Hematopoietic multipotent progenitor cell (in vitro differentiated cells): ENCODE data around the gene TRIM33. TPM values are rescaled to one million over a fixed set of nuclear protein-coding genes. Genes with fewer than 3 reads are reported as not detected.
"Not testable (repeated sequence)": the region's sequence is repeated elsewhere in the genome, so short reads cannot be mapped to it uniquely, and the experiment has no call there.

Experiments used
- DNase-seq, 3 donors: peaks; one replicate each; pipeline ENCODE4 v3.0.0-alpha.2; 2011 to 2015; ENCODE audit warnings: low read depth in 2 of 3, low spot score in 2 of 3
- small RNA-seq: library from RNA; depleted of rRNA; stranded (forward); fragments of <200 nt; gene quantifications from one replicate; pipeline ENCODE3, GENCODE V24; 2012
- total RNA-seq: library from RNA; depleted of rRNA; stranded (reverse); fragments of >200 nt; gene quantifications from one replicate; pipeline ENCODE4 v1.2.3, GENCODE V29; 2012

TRIM33 gene
- total RNA-seq, 1 donor, result 38.8 TPM

DNA sequence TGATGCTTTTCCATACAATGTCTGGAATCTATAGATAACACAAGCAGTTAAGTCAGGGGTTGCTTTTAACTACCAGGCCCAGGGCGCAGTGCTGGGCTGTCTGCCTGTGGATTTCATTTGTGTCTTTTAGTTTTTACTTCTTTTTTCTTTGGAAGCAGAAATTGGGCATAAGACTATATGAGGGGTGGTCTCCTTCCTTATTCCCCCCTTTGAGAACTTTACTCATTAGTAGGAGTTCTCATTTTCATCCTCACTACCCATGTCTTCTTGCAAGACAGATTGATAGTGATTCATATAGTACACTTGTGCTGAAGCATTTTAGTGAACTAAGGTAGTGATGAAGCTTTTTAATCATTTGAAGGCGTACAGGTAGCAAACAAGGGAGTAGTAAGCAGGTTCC lies 147.8 kb downstream of the TRIM33 start:
- DNase-seq, result not testable (repeated sequence)

DNA sequence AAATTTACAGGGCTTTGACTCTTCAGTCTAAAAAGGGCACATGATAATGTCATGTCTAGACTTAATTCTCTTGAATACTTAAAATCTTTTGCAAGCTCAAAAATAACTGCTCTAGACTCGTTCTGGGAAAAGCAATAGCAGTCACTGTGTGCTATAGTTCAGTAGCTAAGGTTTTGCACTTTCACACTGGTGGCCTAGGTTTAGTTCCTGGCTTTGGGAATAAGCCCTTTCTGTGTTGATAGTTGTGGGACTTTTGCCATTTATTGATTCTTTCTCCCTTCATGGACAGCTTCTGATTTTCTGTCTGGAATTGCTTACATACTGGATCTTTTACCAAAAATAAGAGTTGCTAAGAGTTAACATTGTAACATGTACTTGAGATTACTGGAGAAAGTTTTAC lies 151.2 kb downstream of the TRIM33 start:
- no peak for DNase-seq

DNA sequence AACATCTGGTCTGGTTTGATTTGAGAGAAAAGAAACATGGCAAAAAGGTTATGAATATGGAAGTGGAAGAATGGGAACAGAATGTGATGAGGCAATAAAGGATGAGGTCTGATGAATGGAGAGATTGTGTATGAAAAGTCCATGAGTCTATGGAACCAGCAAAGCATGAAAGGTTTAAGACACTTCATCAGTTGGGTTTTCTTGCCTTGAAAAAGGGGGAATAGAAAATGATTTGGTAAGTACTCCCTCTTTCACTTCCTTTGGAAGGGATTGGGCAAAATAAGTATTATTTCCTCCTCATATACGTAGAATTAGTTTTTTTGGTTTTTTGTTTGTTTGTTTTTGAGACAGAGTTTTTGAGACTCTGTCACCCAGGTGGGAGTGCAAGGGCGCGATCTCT lies 155.8 kb downstream of the TRIM33 start:
- DNase-seq, result no peak

DNA sequence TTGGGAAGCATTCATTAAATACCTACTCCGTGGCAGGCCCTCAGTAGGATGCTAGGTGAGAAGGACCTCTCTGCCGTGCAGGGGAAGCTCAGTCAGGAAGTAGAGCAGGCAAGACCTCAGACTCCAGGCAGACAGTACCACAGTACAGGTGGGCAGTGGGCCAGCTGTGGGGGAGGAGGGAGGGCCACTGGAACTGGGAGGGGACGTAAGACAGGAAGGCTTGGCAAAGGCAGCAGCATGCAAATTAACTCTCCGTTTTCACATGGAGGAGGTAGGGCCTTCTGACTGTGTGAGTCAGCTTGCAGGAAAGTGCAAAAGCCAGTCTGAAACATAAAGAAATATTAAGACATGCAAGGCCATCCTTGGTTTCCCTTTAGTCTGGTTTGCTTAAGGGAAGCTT lies 157.7 kb downstream of the TRIM33 start:
- DNase-seq, result peak in 2 of 3 donors; percentile 52 to 72

DNA sequence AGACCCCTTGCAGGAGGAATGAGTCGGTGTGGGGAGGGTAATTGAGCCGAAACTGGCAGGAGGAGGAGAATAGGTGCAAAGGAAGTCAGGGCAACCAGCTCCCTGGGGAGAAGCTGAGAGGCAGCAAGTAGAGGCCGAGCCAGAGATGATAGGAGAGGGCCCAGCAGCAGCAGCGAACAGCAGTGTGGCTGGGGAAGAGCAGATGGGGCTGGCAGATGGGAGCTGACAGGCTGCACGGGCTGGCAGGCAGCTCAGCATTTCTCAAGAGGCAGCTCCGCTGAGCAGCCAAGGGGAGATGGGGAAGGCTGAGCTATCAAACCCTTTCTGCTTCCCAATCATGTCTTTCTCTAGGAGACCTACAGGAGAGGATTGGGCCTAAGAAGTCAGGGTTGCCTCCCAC lies 158.2 kb downstream of the TRIM33 start:
- DNase-seq, result no peak

DNA sequence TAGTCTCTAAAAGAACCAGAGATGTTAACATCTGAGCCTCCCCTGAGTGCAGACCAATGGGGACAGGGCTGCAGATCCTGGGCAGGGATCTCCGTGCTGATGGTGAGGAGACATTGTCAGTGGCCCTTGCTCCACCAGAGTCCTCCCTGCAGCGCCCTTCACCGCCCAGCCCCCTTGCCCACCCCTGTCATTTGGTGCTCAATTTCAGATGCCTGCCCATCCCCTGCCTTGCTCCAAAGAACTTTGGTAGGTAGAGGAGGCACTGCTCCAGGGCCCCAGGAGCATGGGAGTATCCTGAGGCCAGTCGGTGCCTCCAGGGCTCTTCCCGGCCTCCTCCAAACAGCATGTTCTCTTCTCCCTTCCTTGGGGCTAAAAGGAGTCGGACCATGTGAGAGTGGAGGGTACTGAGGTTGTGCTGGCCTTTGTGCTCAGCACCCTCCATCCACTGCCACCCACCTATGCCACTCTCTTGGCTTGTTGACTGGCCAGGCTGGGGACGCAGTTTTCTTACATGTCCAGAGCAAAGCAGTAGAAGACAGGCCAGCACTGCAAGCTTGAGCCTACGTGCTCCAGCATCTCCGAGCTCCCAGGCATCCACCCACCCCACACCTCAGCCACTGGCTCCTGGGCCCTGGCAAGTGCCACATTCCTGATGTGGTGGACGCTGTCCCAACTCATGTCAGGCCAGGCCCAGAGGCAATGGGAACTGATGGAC lies 160.1 kb downstream of the TRIM33 start:
- no peak for DNase-seq

DNA sequence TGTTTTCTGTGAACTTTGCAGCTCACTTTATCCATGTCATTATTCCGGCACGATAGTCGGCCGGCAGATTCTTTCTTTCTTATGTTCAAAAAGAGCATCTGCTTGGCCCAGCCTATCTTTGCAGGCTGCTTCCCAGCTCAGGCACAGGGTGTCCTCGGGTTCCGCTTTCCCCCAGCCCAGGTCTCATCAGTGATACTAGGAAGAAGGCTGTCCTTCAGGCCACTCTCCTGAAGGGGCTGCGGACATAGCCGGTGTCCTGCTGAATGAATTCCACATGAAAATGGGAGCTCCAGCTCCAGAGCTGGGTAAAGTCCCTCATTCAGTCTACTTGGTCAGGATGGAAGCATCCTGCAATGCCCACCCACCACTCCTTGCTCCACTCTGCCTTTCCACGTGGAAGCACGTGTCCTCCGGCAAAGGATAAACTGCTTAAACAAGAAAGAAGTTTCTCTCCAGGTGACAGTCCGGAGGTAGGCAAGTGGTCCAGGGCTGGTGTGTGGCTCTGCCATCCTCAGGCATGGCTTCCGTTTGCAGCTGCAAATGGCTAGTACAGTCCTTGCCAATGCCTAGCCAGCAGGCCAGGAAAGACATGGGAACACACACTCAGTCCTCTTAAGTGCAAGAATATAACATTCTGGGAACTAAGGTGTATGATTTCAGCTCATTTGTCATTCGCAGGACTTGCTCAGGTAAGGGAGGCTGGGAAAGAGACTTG lies 161.0 kb downstream of the TRIM33 start:
- DNase-seq, result no peak

DNA sequence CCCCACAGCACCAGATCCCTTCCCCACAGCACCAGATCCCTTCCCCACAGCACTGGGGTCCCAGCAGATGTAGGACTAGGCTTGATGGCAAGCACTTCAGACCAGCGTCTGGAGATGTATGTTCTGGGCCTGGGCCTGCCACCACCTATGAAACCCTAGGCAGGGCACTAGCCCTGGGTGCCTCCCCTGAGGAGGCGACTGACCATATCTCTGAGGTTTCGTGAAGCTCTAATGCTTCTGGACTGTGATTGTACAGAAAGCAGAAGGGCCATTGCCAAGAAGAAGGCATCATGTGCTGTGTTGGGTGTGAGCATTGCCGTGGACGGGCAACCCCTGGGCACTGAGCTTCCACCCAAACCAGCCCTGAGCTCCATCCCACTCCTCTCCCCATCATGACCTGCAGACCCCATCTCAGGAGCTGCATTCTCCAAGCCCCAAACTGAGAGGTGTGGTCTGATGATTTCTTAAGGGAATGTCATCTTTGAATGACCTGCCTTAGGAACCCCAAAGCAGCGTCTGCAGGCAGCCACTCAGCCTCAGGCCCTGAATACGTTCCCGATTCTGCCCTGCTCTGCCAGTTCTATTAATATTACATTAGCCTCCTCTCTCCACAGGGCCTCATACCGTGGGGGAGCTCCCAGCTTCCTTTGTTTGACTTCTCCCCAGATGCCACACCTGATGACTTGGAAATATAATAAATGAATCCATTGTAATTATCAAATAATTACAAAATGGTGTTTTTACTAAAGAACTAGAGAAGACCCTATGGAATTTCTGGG lies 163.4 kb downstream of the TRIM33 start:
- DNase-seq, result no peak

DNA sequence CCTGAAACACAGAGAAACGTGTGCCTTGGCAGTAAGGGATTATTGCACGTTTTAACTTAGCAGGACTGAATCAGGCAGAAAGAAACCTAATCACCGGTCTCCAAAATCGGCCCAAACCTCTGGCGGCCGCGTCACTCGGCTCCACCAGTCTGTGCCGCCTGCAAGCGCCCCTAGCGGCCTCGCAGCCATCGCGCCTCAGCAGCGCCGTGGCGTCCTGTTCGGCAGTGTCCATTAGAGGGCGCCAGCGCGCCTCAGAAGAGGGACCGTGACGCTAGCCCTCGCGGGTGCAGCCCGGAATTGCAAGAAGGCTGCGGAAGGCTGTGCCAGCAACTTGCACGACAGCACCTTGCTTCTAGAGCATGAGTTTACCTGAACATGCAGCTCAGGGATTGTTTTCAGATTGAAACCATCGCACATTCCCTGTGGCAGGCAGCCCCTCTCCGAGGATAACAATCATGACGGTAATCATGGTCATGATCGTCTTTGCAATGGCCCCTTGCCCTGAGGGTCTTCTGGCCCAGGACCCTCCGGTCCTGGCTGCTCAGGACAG lies 164.4 kb downstream of the TRIM33 start:
- DNase-seq, result peak; percentile 94 to 99 (median 96)

DNA sequence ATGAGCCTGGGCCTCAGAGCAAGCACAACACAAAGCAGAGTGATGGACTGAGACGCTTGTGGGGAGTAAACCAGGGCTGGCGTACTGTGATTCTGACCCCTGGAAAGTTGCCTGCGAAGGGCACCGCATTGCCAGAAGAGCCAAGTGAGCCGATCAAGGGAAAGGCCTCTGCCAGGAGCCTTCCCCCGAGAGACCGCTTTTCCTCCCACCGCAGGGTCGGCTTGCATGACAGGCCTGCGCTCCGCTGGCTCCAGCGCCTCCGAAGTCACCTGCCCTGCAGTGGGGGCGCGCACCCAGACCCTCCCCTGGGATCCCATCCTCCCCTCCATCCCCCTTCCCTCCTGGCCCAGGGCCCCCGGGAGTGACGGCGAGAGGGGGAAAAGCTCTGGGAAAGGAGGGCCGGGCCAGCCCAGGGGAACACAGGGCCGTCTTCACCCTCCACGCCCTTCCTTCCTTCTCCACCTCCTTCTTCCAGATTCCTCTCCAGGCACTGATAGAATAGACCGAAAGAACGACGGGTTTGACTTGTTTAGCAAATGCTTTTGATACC lies 165.0 kb downstream of the TRIM33 start:
- no peak for DNase-seq

DNA sequence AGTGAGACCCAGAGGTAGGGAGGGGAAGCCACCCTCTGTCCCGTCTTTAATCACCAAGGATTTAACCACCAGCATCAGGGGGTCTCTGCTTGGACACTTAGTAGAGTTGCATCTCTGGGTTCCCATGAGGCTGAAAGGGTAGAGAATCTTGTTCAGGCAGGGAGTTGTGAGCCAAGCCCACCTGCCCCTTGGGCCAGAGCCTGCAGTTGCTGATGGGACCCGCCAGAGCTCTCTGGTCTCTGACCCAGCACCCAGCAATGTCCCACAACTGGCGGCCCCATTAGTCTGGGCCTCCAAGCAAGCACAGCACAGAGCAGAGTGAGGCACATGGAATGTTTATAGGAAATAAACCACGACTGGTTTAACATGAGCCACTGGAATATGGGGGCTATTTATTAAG lies 166.3 kb downstream of the TRIM33 start:
- no peak for DNase-seq

Small RNA genes lying within 50 kb of the gene (small RNA-seq; reads per million reads assigned to genes)
- not detected for gene RF00019

Other genes with a start within 250 kb of the TRIM33 start
- 12.4 TPM for gene BCAS2, start 70.4 kb upstream of the TRIM33 start, total RNA-seq
- gene DENND2C, start 158.8 kb upstream of the TRIM33 start, total RNA-seq, result under 0.01 TPM
- gene AMPD1, start 184.3 kb upstream of the TRIM33 start, total RNA-seq, result not detected
- 25.6 TPM for gene NRAS, start 205.6 kb upstream of the TRIM33 start, total RNA-seq
- gene CSDE1, start 246.8 kb upstream of the TRIM33 start, total RNA-seq, result 383 TPM